ENCODE results near the gene CFL1.

DNA sequence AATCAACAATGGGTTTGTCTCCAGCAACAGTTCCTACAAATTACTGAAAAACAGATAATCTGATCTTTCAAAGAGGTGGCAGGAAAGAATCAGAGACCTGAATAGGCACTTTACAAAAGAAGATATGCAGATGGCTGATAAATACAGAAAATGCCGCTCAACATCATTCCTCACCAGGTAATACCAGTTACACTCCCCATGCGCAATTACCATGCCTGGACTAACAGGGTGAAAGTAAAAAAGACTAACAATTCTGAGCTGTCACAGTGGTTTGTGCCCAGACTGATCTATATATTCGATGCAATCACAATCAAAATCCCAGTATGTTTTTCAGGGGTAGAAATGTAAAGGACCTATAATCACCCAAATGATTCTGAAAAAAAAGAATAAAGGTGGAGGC is 14.2 kb downstream of the CFL1 start:
- TF ChIP-seq CHD2 (IDR thresholded peaks at IDR 0.05; ENCODE audit: low read length, partially characterized antibody): no peak
- TF ChIP-seq MXI1 (IDR thresholded peaks at IDR 0.05; ENCODE audit: low read depth, low read length): no peak
- TF ChIP-seq, protein P1, sequence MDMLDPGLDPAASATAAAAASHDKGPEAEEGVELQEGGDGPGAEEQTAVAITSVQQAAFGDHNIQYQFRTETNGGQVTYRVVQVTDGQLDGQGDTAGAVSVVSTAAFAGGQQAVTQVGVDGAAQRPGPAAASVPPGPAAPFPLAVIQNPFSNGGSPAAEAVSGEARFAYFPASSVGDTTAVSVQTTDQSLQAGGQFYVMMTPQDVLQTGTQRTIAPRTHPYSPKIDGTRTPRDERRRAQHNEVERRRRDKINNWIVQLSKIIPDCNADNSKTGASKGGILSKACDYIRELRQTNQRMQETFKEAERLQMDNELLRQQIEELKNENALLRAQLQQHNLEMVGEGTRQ (IDR thresholded peaks at IDR 0.05; ENCODE audit: borderline replicate concordance, low read depth, low read length): no peak
- TF ChIP-seq, protein P2, sequence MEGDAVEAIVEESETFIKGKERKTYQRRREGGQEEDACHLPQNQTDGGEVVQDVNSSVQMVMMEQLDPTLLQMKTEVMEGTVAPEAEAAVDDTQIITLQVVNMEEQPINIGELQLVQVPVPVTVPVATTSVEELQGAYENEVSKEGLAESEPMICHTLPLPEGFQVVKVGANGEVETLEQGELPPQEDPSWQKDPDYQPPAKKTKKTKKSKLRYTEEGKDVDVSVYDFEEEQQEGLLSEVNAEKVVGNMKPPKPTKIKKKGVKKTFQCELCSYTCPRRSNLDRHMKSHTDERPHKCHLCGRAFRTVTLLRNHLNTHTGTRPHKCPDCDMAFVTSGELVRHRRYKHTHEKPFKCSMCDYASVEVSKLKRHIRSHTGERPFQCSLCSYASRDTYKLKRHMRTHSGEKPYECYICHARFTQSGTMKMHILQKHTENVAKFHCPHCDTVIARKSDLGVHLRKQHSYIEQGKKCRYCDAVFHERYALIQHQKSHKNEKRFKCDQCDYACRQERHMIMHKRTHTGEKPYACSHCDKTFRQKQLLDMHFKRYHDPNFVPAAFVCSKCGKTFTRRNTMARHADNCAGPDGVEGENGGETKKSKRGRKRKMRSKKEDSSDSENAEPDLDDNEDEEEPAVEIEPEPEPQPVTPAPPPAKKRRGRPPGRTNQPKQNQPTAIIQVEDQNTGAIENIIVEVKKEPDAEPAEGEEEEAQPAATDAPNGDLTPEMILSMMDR (IDR thresholded peaks at IDR 0.05): no peak
- no peak for TF ChIP-seq FOXJ3 (CRISPR knock-in tag; IDR thresholded peaks at IDR 0.05)
- TF ChIP-seq POLR2AphosphoS5 (IDR thresholded peaks at IDR 0.05; ENCODE audit: low read depth, low read length): no peak
- TF ChIP-seq JUND (IDR thresholded peaks at IDR 0.05): no peak

All from SK-N-SH (cell line).